PC-3 (cell line): Measurements from ENCODE around the gene C19orf47.

Source experiments
- CTCF ChIP-seq: fragments of 300-600 bp; sonication (generic); conservative IDR thresholded peaks from 2 replicates; pipeline ENCODE4 v1.5.1; 2017; ENCODE audit warnings: antibody characterized with exemption, low read depth, mild to moderate bottlenecking, low read length
- EZH2 ChIP-seq: fragments of 300-600 bp; sonication (generic); IDR thresholded peaks from one replicate; pipeline ENCODE4 v1.6.1; 2017; ENCODE audit warnings: antibody characterized with exemption, mild to moderate bottlenecking, low read length; ENCODE audit not compliant: unreplicated experiment
- EZH2phosphoT487 ChIP-seq: fragments of 300-600 bp; sonication (generic); IDR thresholded peaks from 2 replicates; pipeline ENCODE4 v1.6.1; 2018; ENCODE audit warnings: mild to moderate bottlenecking, antibody characterized with exemption, low read length, borderline replicate concordance

GRCh38 chr19:40366697-40367561 is 18.7 kb upstream of the C19orf47 start:
- TF ChIP-seq CTCF = no peak
- TF ChIP-seq EZH2phosphoT487 = no peak
- TF ChIP-seq EZH2 = no peak
